Femur (tissue), 1 donor: ENCODE measurements around the gene PCSK5.
"Not testable (repeated sequence)": the region's sequence is repeated elsewhere in the genome, so short reads cannot be mapped to it uniquely, and the experiment has no call there.

Experiments
- DNase-seq: peaks from one replicate; pipeline ENCODE4 v3.0.0-alpha.2; 2017

Gene PCSK5

DNA sequence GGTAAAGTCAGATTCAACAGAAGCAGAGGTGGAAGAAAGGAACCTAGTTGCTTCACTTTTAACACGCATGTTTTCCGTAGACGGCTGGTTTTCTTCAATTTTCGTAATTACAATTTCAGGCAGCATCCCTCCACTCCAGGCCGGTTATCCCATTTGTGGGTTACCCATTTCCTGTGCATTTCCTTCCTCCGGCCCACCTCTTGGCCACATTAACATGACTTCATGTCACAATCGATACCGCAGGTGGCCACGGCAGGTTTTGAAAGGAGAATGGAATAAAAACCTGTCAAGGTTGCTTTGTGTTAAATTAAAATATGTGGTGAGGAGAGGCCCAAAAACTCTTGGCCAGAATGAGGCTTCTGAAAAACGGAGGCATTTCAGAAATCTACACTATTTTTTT lies 130.2 kb downstream of the PCSK5 start:
- DNase-seq = peak; percentile 47

- DNase-seq = no peak
These were observed 131.8 kb downstream of the PCSK5 start for GRCh38 chr9:76022317-76022716.

- DNase-seq = no peak
These were observed 133.3 kb downstream of the PCSK5 start for GRCh38 chr9:76023715-76024195.

GRCh38 chr9:76025286-76025685 lies 134.8 kb downstream of the PCSK5 start:
- no peak for DNase-seq

DNA sequence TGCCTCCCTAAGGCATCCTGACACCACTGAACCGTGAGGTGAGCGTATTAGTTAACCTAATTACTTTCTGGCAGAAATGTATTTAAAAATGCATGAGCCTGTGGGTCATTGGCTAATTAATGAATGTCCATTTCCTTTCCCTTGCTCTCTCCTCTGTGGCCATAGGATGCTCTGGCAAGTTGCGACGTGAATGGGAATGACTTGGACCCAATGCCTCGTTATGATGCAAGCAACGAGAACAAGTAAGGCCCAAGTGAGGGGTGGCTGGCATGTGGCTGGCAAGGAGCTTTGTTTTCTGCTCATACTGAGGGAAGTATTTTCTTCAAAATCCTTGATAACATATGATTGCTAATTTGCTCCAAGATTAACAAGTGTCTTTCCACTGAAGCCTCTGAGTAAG lies 136.3 kb downstream of the PCSK5 start:
- no peak for DNase-seq

DNA sequence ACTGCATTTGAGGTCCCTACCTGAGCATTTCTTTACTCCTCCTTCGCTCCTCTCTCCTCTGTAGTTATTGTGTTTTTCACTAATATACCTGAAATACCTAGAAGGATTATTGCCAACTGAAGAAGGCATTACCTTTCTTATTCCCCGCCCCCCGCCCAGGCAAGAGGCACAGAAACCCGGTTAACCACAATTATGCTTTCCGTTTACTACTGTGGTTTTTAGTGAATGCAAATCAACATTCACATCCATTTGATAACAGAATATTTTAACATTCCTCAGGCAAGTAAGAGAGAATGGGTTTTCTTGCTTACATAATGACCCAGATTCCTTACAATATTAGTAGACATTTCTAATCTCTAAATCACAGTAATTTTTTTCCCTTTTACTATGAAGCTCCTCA lies 136.9 kb downstream of the PCSK5 start:
- no peak for DNase-seq

- DNase-seq = no peak
These were observed 137.4 kb downstream of the PCSK5 start for GRCh38 chr9:76027861-76028260.

DNA sequence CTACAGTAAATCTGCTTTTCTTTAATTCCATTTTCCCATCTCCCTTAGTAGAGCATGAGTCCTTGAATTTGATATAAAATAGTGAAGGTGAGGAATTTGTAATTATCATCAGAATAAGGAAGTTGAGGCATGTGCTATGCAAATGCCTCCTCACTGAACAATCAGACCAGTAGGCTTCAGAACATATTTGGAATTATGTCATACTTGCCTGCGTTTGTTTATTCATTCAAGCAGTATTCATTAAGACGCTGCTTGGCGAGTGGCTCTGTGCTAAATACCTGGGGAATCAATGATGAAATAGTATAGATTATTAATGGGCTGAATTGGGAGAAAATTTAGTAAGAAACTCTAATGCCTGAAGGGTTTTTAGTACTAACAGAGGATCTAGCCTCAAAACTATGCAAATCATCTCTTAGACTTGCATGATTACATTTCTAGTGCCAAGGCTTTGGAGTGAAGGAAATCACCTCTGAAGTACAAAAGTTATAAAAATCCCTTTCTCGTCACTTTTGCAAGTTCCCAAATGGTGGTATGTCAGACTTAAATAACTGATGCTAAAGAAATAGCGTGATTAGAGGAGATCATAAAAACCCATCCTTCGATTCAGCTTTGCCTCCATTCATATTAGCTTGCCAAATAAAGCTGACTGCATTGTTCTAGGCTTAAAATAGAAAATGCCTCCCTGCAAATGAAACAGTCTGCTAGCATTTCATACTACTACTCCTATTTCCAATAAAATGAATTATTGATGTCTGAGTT lies 141.7 kb downstream of the PCSK5 start:
- no peak for DNase-seq

- DNase-seq = no peak
These were observed 142.4 kb downstream of the PCSK5 start for GRCh38 chr9:76032797-76033373.

GRCh38 chr9:76034049-76034448 lies 143.6 kb downstream of the PCSK5 start:
- no peak for DNase-seq

GRCh38 chr9:76036762-76037161 lies 146.3 kb downstream of the PCSK5 start:
- no peak for DNase-seq

DNA sequence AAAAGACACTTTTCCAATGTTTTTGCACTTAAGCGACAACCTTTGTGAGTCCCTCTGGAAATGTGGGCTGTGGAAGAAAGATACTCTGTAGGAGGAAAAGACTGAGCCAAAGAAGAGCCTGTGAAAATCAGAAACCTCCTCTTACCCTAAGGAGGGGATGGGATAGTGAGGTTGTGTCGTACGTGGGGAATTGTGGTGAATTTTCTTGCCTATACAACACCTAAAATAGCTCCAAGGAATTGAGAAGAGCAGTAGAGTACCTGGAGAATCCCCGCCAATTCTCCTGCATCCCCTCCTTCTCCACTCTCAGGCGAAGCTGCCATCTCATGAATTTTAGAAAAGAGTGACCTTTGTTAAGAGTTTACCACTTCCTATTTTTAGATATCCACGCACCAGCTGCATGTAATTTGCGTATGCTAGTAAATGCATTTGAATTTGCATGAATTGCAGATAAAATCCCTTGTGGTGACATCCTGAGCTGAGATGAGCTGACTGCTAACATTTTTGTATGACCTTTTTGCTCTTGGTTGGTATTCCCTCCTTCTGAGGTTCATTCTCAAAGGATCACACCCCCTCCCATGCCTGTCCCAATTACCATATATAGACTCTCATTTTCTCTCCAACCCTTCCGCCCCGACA lies 147.2 kb downstream of the PCSK5 start:
- no peak for DNase-seq

DNA sequence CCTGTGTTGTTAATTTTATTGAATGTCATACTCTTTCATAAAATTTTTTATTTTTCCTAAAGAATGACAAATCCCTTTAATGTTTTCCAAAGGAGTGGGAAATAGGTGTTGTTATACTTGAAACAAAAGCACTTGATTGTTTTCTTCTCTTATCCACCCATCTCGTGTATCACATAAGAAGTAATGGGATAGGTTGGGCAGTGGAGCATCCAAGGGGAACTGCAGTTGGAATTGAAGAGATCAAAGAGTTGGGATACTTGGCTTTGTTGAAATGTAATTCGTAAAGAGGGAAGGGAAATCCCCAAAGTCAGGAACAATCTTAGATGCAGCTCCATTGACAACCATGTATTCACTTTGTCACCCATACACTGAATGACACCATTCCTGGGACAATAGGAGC lies 148.0 kb downstream of the PCSK5 start:
- no peak for DNase-seq

- no peak for DNase-seq
These were observed 153.9 kb downstream of the PCSK5 start for GRCh38 chr9:76044266-76044819.

- no peak for DNase-seq
These were observed 154.7 kb downstream of the PCSK5 start for GRCh38 chr9:76045221-76045620.

GRCh38 chr9:76049341-76049740 lies 158.9 kb downstream of the PCSK5 start:
- DNase-seq = no peak

DNA sequence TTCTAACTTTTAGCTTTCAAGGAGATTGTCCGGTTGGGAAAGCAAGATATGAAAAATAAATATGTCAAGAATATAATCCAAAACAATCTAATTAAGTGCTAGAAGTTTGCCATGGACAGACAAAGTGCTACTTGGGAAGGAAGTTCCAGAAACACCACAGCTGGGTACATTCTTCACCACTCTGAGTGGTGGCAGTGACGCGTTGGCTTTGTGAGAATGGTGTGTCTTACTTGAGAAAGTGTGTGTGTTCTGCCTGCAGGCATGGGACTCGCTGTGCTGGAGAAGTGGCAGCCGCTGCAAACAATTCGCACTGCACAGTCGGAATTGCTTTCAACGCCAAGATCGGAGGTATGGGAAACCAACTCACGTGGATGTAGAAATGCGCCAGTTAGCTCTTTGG lies 177.2 kb downstream of the PCSK5 start:
- DNase-seq = no peak

- DNase-seq = no peak
These were observed 187.1 kb downstream of the PCSK5 start for GRCh38 chr9:76077537-76077936.

- not testable (repeated sequence) for DNase-seq
These were observed 190.8 kb downstream of the PCSK5 start for GRCh38 chr9:76081281-76081680.

- DNase-seq = peak; percentile 38
These were observed 191.6 kb downstream of the PCSK5 start for GRCh38 chr9:76082057-76082456.

DNA sequence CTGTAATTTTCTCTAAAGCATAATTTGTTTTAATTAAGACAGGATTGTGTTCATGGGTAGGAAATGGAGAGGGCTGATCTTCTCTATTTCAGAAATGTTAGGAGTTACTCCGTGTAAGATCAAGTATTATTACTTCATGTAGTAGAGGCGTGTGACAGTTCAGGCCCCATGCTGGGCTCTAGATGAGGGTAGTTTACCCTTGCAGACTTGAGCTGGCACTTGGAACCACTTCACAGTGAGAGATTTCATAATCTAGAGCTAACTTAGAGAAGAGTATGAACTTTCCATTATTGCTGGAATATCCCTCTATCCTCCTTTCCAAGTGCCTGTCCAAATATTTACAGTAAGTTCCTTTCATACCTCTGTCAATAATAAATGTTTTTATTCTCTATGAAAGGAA lies 195.1 kb downstream of the PCSK5 start:
- no peak for DNase-seq

GRCh38 chr9:76086539-76086938 lies 196.1 kb downstream of the PCSK5 start:
- DNase-seq = no peak

DNA sequence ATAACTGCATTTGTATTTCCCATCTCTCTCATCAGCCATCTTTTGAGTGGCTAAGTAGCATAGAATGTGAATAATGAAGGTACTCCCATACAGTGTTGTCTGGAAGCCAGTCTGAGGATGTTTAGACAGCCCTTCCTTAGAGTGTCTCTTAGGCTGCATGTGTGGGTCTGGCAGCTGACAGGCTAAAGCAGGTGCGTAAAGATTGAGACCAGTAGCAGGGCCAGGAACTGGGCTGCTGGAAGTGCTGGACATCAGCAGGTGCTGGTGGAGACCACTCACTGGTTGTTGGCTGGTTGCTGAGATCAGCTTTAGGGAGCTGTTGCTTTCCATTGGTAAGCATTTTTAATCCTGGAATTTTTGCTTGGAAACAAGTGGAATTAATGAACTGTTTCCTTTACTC lies 197.5 kb downstream of the PCSK5 start:
- peak; percentile 63 for DNase-seq

- DNase-seq = no peak
These were observed 199.9 kb downstream of the PCSK5 start for GRCh38 chr9:76090330-76090729.
